Spleen (tissue), 7 donors: ENCODE results near the gene RALGDS.

ENCODE experiments used
- POLR2AphosphoS5 ChIP-seq, 3 donors: sonication (generic); formaldehyde crosslinking; IDR thresholded peaks; one replicate each; pipeline ENCODE4 v1.5.1; 2017; ENCODE audit warnings: antibody characterized with exemption in 3 of 3
- TF ChIP-seq, protein P1 (sequence below), 11 experiments: fragments of 200-600 bp in 7 of 11; fragments of 450-650 bp in 4 of 11; sonication (generic) in 4 of 11; IDR thresholded peaks in 8 of 11; conservative IDR thresholded peaks in 3 of 11; 1 replicate in 7 of 11; 2 replicates in 4 of 11; pipeline versions ENCODE4 v1.4.0 to v1.8.0; 2016 to 2021; ENCODE audit warnings: antibody characterized with exemption in 11 of 11, inconsistent platforms in 4 of 11, mild to moderate bottlenecking in 1 of 11
- donor health status: DM: no; HTN: no; CAD: no; lungs with moderate emphysema.
- donor health status: DM: no; HTN: no; CAD: no.
- donor health status: DM: no; HTN: no; CAD: no.

DNA sequence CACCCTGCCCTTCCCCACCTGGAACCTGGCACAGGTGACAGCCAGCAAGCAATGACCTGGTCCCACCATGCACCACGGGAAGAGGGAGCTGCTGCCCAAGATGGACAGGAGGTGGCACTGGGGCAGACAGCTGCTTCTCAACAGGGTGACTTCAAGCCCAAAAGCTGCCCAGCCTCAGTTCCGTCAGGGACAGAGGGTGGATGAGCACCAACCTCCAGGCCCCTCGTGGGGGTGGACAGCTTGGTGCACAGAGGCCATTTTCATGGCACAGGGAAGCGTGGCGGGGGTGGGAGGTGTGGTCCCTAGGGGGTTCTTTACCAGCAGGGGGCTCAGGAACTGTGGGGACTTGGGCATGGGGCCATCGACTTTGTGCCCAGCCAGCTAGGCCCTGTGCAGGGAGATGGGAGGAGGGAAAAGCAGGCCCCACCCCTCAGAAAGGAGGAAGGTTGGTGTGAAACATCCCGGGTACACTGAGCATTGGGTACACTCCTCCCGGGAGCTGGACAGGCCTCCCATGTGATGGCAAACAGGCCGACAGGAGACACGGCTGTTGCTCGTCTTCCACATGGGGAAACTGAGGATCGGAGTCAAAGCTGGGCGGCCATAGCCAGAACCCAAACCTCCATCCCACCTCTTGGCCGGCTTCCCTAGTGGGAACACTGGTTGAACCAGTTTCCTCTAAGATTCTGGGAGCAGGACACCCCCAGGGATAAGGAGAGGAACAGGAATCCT lies 57.4 kb downstream of the RALGDS start:
- peak in 1 of 3 donors; percentile 12 for TF ChIP-seq POLR2AphosphoS5 (IDR thresholded peaks at IDR 0.05)
- TF ChIP-seq, protein P1, sequence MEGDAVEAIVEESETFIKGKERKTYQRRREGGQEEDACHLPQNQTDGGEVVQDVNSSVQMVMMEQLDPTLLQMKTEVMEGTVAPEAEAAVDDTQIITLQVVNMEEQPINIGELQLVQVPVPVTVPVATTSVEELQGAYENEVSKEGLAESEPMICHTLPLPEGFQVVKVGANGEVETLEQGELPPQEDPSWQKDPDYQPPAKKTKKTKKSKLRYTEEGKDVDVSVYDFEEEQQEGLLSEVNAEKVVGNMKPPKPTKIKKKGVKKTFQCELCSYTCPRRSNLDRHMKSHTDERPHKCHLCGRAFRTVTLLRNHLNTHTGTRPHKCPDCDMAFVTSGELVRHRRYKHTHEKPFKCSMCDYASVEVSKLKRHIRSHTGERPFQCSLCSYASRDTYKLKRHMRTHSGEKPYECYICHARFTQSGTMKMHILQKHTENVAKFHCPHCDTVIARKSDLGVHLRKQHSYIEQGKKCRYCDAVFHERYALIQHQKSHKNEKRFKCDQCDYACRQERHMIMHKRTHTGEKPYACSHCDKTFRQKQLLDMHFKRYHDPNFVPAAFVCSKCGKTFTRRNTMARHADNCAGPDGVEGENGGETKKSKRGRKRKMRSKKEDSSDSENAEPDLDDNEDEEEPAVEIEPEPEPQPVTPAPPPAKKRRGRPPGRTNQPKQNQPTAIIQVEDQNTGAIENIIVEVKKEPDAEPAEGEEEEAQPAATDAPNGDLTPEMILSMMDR (IDR thresholded peaks at IDR 0.05 in 8 of 11, conservative IDR thresholded peaks at IDR 0.05 in 3 of 11), result no peak
